K562 (cell line): ENCODE results near the gene TMIGD3. TPM values are rescaled to one million over a fixed set of nuclear protein-coding genes. Genes with fewer than 3 reads are reported as not detected.

Experiments used
- ATAC-seq: fragments of 200-7000 bp; cut with Tn5 transposase; 3 replicates; pipeline ENCODE4 v1.9.1; 2020; ENCODE audit warnings: moderate library complexity
- BruUV-seq: library from RNA; stranded (reverse); fragments of 400-500 nt; replicated peaks from 2 replicates; lab custom pipeline; 2021; lab: Mats Ljungman, UMichigan
- CTCF ChIA-PET: fragments of 300-600 bp; formaldehyde crosslinking; extraction: SDS; loops from one replicate; lab custom pipeline; 2021; ENCODE audit warnings: low intra/inter-chr PET ratio; lab: Yijun Ruan, JAX
- POLR2A ChIA-PET: fragments of 300-600, 350-650 bp; sonication (Branson Sonifier 250); formaldehyde crosslinking; extraction: SDS; loops from one replicate; lab custom pipeline; 2021; ENCODE audit warnings: antibody characterized with exemption, inconsistent platforms; lab: Yijun Ruan, JAX
- DNase-seq, 4 experiments: peaks; one replicate each; pipeline versions ENCODE4 v3.0.0 to v3.0.0-alpha.2; 2011 to 2018; ENCODE audit warnings: low spot score in 3 of 4, mixed read lengths in 3 of 4; ENCODE audit errors: extremely low read depth in 1 of 4
- FAIRE-seq: peaks from 2 replicates; lab custom pipeline; 2011; peaks lifted over from hg19 to GRCh38; lab: Jason Lieb, UNC
- H2AFZ ChIP-seq: 2 replicates; pipeline ENCODE4 v1.6.0; 2011; ENCODE audit warnings: low read depth, low read length, control low read depth, inconsistent platforms
- H3K27ac ChIP-seq: fragments of 200-600 bp; 3 replicates; pipeline ENCODE4 v1.8.0; 2011; ENCODE audit warnings: low read depth, mild to moderate bottlenecking, control low read depth, inconsistent platforms, low read length, moderate library complexity, mixed read lengths; ENCODE audit errors: extremely low read depth
- H3K27me3 ChIP-seq, 2 experiments: fragments of 300-600 bp in 1 of 2; 2 replicates in 1 of 2; 3 replicates in 1 of 2; pipeline versions ENCODE4 v1.6.0 to v1.8.0; 2011; ENCODE audit warnings: inconsistent platforms in 2 of 2, low read length in 2 of 2, mild to moderate bottlenecking in 1 of 2, mixed read lengths in 1 of 2, moderate library complexity in 1 of 2; ENCODE audit not compliant: control insufficient read depth in 2 of 2, insufficient read depth in 2 of 2
- H3K36me3 ChIP-seq: fragments of 300-600 bp; 3 replicates; pipeline ENCODE4 v1.8.0; 2011; ENCODE audit warnings: mild to moderate bottlenecking, low read length, inconsistent platforms; ENCODE audit not compliant: control insufficient read depth, insufficient read depth
- H3K4me1 ChIP-seq, 2 experiments: fragments of 200-600 bp in 1 of 2; replicated peaks in 1 of 2; 2 replicates in 1 of 2; 3 replicates in 1 of 2; pipeline versions ENCODE4 v1.5.1 to v1.8.0; 2011; ENCODE audit warnings: inconsistent platforms in 2 of 2, low read length in 2 of 2, mild to moderate bottlenecking in 1 of 2, mixed read lengths in 1 of 2, moderate library complexity in 1 of 2; ENCODE audit not compliant: control insufficient read depth in 2 of 2, insufficient read depth in 2 of 2
- H3K4me2 ChIP-seq: 2 replicates; pipeline ENCODE4 v1.6.1; 2011; ENCODE audit warnings: low read length, control low read depth, inconsistent platforms, mixed read lengths; ENCODE audit not compliant: insufficient read depth
- H3K4me3 ChIP-seq: fragments of 200-600 bp; sonication (generic), shearing (Covaris generic); 2 replicates; pipeline ENCODE4 v1.5.1; 2016; ENCODE audit warnings: control low read depth, inconsistent platforms
- H3K79me2 ChIP-seq: fragments of 200-600 bp; 3 replicates; pipeline ENCODE4 v1.8.0; 2011; ENCODE audit warnings: low read length, inconsistent platforms; ENCODE audit not compliant: control insufficient read depth, insufficient read depth
- H3K9ac ChIP-seq, 2 experiments: 2 replicates each; pipeline versions ENCODE4 v1.6.0 to v1.6.1; 2011; ENCODE audit warnings: low read depth in 2 of 2, low read length in 2 of 2, control low read depth in 1 of 2, inconsistent platforms in 1 of 2, mild to moderate bottlenecking in 1 of 2, mixed read lengths in 1 of 2; ENCODE audit not compliant: insufficient read depth in 1 of 2
- H3K9me1 ChIP-seq: one replicate; pipeline ENCODE4 v1.6.0; 2011; ENCODE audit warnings: inconsistent platforms, mild to moderate bottlenecking, low read length, moderate library complexity; ENCODE audit not compliant: control insufficient read depth, insufficient read depth
- H3K9me3 ChIP-seq: replicated peaks from 2 replicates; pipeline ENCODE4 v1.5.1; 2011; ENCODE audit warnings: low read depth, low read length, inconsistent platforms; ENCODE audit not compliant: control insufficient read depth, insufficient read depth
- H4K20me1 ChIP-seq: replicated peaks from 2 replicates; pipeline ENCODE4 v1.6.1; 2011; ENCODE audit warnings: low read length, inconsistent platforms, mixed read lengths; ENCODE audit not compliant: control insufficient read depth, insufficient read depth
- ARNT ChIP-seq, 2 experiments: fragments of 450-650 bp; IDR thresholded peaks; 2 replicates each; pipeline ENCODE4 v1.6.1; 2016; ENCODE audit warnings: mild to moderate bottlenecking in 1 of 2
- ATF4 ChIP-seq: fragments of 450-650 bp; formaldehyde crosslinking; IDR thresholded peaks from 2 replicates; pipeline ENCODE4 v1.4.0; 2022; ENCODE audit warnings: mild to moderate bottlenecking, moderate library complexity
- CHD2 ChIP-seq: IDR thresholded peaks from 2 replicates; pipeline ENCODE4 v1.6.1; 2011; ENCODE audit warnings: low read depth, low read length
- CREB5 ChIP-seq: fragments of 250-450 bp; sonication (Bioruptor Pico); IDR thresholded peaks from 2 replicates; pipeline ENCODE4 v1.5.0; 2020; ENCODE audit warnings: mild to moderate bottlenecking
- ETV5 ChIP-seq: sonication (generic); formaldehyde crosslinking; IDR thresholded peaks from 2 replicates; pipeline ENCODE4 v1.4.0; 2020; ENCODE audit warnings: low read depth, mild to moderate bottlenecking, missing genetic modification reagents
- GATA2 ChIP-seq: sonication (generic); formaldehyde crosslinking; IDR thresholded peaks from 2 replicates; pipeline ENCODE4 v1.4.0; 2020; ENCODE audit warnings: mild to moderate bottlenecking, missing genetic modification reagents
- JUND ChIP-seq, 2 experiments: IDR thresholded peaks; 2 replicates in 1 of 2; 3 replicates in 1 of 2; pipeline ENCODE4 v1.6.1; 2011; ENCODE audit warnings: borderline replicate concordance in 2 of 2, low read depth in 2 of 2, low read length in 2 of 2, improper control_type of control experiment in 1 of 2, missing biosample characterization in 1 of 2, missing genetic modification characterization in 1 of 2, missing genetic modification reagents in 1 of 2
- MCM3 ChIP-seq: fragments of 450-650 bp; IDR thresholded peaks from 2 replicates; pipeline ENCODE4 v1.6.1; 2016
- NFXL1 ChIP-seq: fragments of 450-650 bp; formaldehyde crosslinking; IDR thresholded peaks from 2 replicates; pipeline ENCODE4 v1.4.0; 2021; ENCODE audit warnings: mild to moderate bottlenecking
- PBX2 ChIP-seq, 2 experiments: IDR thresholded peaks in 1 of 2; conservative IDR thresholded peaks in 1 of 2; 2 replicates each; pipeline ENCODE4 v1.6.1; 2016; ENCODE audit warnings: low read depth in 2 of 2, mild to moderate bottlenecking in 1 of 2, missing compliant biosample characterization in 1 of 2, missing genetic modification characterization in 1 of 2, moderate library complexity in 1 of 2
- PML ChIP-seq: IDR thresholded peaks from 2 replicates; pipeline ENCODE4 v1.6.1; 2012; ENCODE audit warnings: low read length, inconsistent platforms
- POLR2A ChIP-seq: fragments of 450-650 bp; conservative IDR thresholded peaks from 2 replicates; pipeline ENCODE4 v1.6.1; 2016
- SMARCA4 ChIP-seq: fragments of 450-650 bp; IDR thresholded peaks from 2 replicates; pipeline ENCODE4 v1.6.1; 2016
- TCF3 ChIP-seq: sonication (generic); formaldehyde crosslinking; IDR thresholded peaks from 2 replicates; pipeline ENCODE4 v1.4.0; 2020; ENCODE audit warnings: mild to moderate bottlenecking, missing genetic modification reagents
- U2AF1 ChIP-seq: fragments of 200-400 bp; formaldehyde crosslinking; optimal IDR thresholded peaks from 2 replicates; pipeline ENCODE3; 2017; ENCODE audit warnings: mild to moderate bottlenecking, low read depth, low read length, moderate library complexity
- ZNF165 ChIP-seq: fragments of 250-450 bp; sonication (Bioruptor Pico); IDR thresholded peaks from 2 replicates; pipeline ENCODE4 v1.4.0; 2020; ENCODE audit warnings: borderline replicate concordance
- WGBS: fragments of 100-300 bp; shearing (Covaris generic); methylation state at CpG from one replicate; pipeline ENCODE4 v1.1.6; 2016; ENCODE audit warnings: low coverage, mixed read lengths; ENCODE audit not compliant: insufficient coverage; ENCODE audit errors: missing lambda C conversion rate; 5-methylcytosine and 5-hydroxymethylcytosine counted together
- in situ Hi-C: fragments of 300-500 bp; cut with MboI; formaldehyde crosslinking; loops from 4 replicates; pipeline ENCODE4 v1.15.0; 2018; ENCODE audit warnings: inconsistent platforms, mixed read lengths
- intact Hi-C: fragments of 100-400 bp; cut with micrococcal nuclease; formaldehyde crosslinking; loops from 2 replicates; pipeline ENCODE4 v1.14.2; 2022
- polyA plus RNA-seq, 8 experiments: library from polyadenylated mRNA; depleted of rRNA in 4 of 8; stranded (reverse) in 5 of 8; unstranded in 3 of 8; fragments of >200 nt; fragmentation: Nextera tagmentation in 2 of 8; fragmentation: Illumina TruSeq in 1 of 8; extraction: Ambion mirVana in 2 of 8; extraction: Trizol in 1 of 8; gene quantifications; 2 replicates each; pipeline versions ENCODE4 v1.2.1 to v1.2.3, GENCODE V29; 2011 to 2014; ENCODE audit warnings: inconsistent platforms in 1 of 8, missing spikeins in 1 of 8
- total RNA-seq, 7 experiments: library from RNA; depleted of rRNA in 6 of 7; stranded (reverse); fragments of >200 nt in 6 of 7; fragmentation: Illumina TruSeq in 2 of 7; extraction: Trizol in 2 of 7; gene quantifications; 2 replicates each; pipeline versions ENCODE4 v1.2.1 to v1.2.3, GENCODE V29; 2011 to 2021; ENCODE audit warnings: low replicate concordance in 1 of 7

Gene TMIGD3
- total and polyA plus RNA-seq, 9 of the 15 experiments (the other 6 are each of a cell fraction or from before 2014, with no cell fraction given) = 0.11 to 0.13 (median 0.11) TPM; not detected in 6

GRCh38 chr1:111463029-111463683 is 40.3 kb downstream of the TMIGD3 start:
- FAIRE-seq (peak; percentile 65), DNase-seq (peak in 3 of 4 experiments; percentile 31 to 79 (median 63)), ATAC-seq (peak; percentile 69)
- Histone ChIP-seq H3K79me2 (peaks cover 6% of the 10 kb centered on the region; the same call in 1 of the 3 replicates), H2AFZ (no peak overlapping the region), H3K9ac (no peak overlapping the region), H3K4me1 (peaks cover 7 to 29% of the 10 kb centered on the region in 2 experiments; a peak in 4 of 5 replicates), H3K4me2 (peak overlapping the region; percentile 27), H4K20me1 (no peaks in the 10 kb centered on the region), H3K36me3 (peaks cover 52% of the 10 kb centered on the region), H3K4me3 (no peak overlapping the region), H3K27ac (peak overlapping the region; percentile 59), H3K9me1 (no peaks in the 10 kb centered on the region), H3K27me3 (no peaks in the 10 kb centered on the region), H3K9me3 (no peaks in the 10 kb centered on the region)
- POLR2A ChIA-PET = interaction anchor here (0.6 to 3.7 kb wide), 9 partner anchors 9 to 849 kb away, joined by 3 to 30 read pairs (median 3); partner anchors contain the start of genes ATP5PB and WDR77
- BruUV-seq = no TSS peak
- 7% methylated on average over 4 of the region's 4 CpGs for WGBS
- CTCF ChIA-PET = no interaction called here
- intact Hi-C loops (no loop called here), in situ Hi-C loops (no loop called here)
- no peak for TF ChIP-seq CHD2
- TF ChIP-seq ZNF165 = no peak
- TF ChIP-seq TCF3 = peak; percentile 54; the same call in 1 of the 2 replicates
- TF ChIP-seq NFXL1 (CRISPR knock-in tag) = peak; percentile 16; the same call in 1 of the 2 replicates
- 0 out of 2 replicates have a peak, but pooled peaks have one; percentile 4 for TF ChIP-seq ATF4 (CRISPR knock-in tag)
- no peak for TF ChIP-seq PBX2 (CRISPR knock-in tag; IDR thresholded peaks at IDR 0.05; ENCODE audit: low read depth)
- peak; percentile 96 for TF ChIP-seq PBX2 (tag; conservative IDR thresholded peaks at IDR 0.05; ENCODE audit: low read depth)
- peak; percentile 53; the same call in 1 of the 2 replicates for TF ChIP-seq SMARCA4
- no peak for TF ChIP-seq CREB5 (CRISPR knock-in tag)
- TF ChIP-seq GATA2 (CRISPR knock-in tag) = peak; percentile 0; the same call in 1 of the 2 replicates
- TF ChIP-seq POLR2A = peak; percentile 60
- no peak for TF ChIP-seq MCM3
- TF ChIP-seq PML = 0 out of 2 replicates have a peak, but pooled peaks have one; percentile 21
- no peak for TF ChIP-seq U2AF1
- peak; percentile 80; the same call in 1 of the 2 replicates for TF ChIP-seq JUND (IDR thresholded peaks at IDR 0.05; ENCODE audit: borderline replicate concordance, low read depth, low read length)
- peak; percentile 86; the same call in 2 of the 3 replicates for TF ChIP-seq JUND (tag; IDR thresholded peaks at IDR 0.05; ENCODE audit: borderline replicate concordance, low read depth, low read length)
- no peak for TF ChIP-seq ARNT (IDR thresholded peaks at IDR 0.05)
- 0 out of 2 replicates have a peak, but pooled peaks have one; percentile 32 for TF ChIP-seq ETV5 (CRISPR knock-in tag)
